ENCODE measurements around the gene CATSPER2.
"Not testable (repeated sequence)": the region's sequence is repeated elsewhere in the genome, so short reads cannot be mapped to it uniquely, and the experiment has no call there.

DNA sequence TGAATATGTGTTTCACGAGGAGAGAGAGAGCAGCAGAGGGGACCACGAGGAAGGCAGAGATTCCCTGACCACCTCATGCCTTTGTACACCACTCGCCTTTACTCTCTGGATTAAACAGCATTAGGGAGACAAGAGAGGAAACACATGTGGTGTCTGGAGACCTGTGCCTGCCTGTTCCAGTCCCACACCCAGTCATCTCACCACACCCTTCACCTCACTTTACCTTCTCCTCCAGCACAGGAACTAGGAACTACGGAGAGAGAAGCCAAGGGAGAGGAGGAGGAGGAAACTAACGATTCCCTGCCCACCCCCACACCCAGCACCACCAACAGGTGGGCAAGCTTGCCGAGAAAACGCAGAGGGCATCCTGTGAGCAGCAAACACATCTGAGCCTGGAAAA, 44.0 kb upstream of the CATSPER2 start:
- TF ChIP-seq RFX5 (IDR thresholded peaks at IDR 0.05; ENCODE audit: low read length); CTCF (IDR thresholded peaks at IDR 0.05); MXI1 (IDR thresholded peaks at IDR 0.05; ENCODE audit: low read depth, low read length); YY1 (IDR thresholded peaks at IDR 0.05; ENCODE audit: low read depth); EZH2phosphoT487 (IDR thresholded peaks at IDR 0.05; ENCODE audit: borderline replicate concordance, low read depth); RAD21 (IDR thresholded peaks at IDR 0.05; ENCODE audit: low read length); SMC3 (IDR thresholded peaks at IDR 0.05; ENCODE audit: low read depth, low read length); IRF3 (IDR thresholded peaks at IDR 0.05; ENCODE audit: low read depth, low read length); RXRA (IDR thresholded peaks at IDR 0.05; ENCODE audit: borderline replicate concordance, low read depth); GABPA (IDR thresholded peaks at IDR 0.05; ENCODE audit: low read depth): not testable (repeated sequence)
- TF ChIP-seq, protein P1, sequence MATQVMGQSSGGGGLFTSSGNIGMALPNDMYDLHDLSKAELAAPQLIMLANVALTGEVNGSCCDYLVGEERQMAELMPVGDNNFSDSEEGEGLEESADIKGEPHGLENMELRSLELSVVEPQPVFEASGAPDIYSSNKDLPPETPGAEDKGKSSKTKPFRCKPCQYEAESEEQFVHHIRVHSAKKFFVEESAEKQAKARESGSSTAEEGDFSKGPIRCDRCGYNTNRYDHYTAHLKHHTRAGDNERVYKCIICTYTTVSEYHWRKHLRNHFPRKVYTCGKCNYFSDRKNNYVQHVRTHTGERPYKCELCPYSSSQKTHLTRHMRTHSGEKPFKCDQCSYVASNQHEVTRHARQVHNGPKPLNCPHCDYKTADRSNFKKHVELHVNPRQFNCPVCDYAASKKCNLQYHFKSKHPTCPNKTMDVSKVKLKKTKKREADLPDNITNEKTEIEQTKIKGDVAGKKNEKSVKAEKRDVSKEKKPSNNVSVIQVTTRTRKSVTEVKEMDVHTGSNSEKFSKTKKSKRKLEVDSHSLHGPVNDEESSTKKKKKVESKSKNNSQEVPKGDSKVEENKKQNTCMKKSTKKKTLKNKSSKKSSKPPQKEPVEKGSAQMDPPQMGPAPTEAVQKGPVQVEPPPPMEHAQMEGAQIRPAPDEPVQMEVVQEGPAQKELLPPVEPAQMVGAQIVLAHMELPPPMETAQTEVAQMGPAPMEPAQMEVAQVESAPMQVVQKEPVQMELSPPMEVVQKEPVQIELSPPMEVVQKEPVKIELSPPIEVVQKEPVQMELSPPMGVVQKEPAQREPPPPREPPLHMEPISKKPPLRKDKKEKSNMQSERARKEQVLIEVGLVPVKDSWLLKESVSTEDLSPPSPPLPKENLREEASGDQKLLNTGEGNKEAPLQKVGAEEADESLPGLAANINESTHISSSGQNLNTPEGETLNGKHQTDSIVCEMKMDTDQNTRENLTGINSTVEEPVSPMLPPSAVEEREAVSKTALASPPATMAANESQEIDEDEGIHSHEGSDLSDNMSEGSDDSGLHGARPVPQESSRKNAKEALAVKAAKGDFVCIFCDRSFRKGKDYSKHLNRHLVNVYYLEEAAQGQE (IDR thresholded peaks at IDR 0.05; ENCODE audit: low read depth, low read length), result not testable (repeated sequence)
- TF ChIP-seq, protein P2, sequence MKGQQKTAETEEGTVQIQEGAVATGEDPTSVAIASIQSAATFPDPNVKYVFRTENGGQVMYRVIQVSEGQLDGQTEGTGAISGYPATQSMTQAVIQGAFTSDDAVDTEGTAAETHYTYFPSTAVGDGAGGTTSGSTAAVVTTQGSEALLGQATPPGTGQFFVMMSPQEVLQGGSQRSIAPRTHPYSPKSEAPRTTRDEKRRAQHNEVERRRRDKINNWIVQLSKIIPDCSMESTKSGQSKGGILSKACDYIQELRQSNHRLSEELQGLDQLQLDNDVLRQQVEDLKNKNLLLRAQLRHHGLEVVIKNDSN (IDR thresholded peaks at IDR 0.05; ENCODE audit: borderline replicate concordance, low read depth), result not testable (repeated sequence)
- TF ChIP-seq, protein P3, sequence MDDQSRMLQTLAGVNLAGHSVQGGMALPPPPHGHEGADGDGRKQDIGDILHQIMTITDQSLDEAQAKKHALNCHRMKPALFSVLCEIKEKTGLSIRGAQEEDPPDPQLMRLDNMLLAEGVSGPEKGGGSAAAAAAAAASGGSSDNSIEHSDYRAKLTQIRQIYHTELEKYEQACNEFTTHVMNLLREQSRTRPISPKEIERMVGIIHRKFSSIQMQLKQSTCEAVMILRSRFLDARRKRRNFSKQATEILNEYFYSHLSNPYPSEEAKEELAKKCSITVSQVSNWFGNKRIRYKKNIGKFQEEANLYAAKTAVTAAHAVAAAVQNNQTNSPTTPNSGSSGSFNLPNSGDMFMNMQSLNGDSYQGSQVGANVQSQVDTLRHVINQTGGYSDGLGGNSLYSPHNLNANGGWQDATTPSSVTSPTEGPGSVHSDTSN (IDR thresholded peaks at IDR 0.05), result not testable (repeated sequence)

Measured in SK-N-SH (cell line).